NCI-H1048 (cell line): ENCODE data around the gene ZNF839.
"Not testable (repeated sequence)": the region's sequence is repeated elsewhere in the genome, so short reads cannot be mapped to it uniquely, and the experiment has no call there.

Experiments
- DNase-seq: peaks from one replicate; lab custom pipeline; 2025; lab: John Stamatoyannopoulos, UW

Gene ZNF839

DNA sequence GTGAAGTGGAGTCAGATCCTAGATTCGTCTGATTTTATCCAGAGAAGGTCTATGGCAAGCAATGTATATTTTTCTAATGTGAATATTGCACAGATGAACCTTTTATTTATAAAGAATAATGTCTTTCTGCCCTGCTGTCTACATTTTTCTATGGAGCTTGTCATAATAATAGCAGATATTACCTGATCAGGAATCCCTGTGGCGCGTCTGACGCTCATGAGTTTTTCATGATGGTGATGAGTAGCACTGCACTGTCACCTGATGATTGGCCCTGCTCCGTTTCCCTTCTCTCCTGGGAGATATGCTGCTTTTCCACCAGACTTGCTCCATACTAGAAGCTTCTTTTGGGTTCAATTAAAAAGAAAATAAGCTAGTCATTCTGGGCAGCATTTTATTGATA, 22.7 kb downstream of the ZNF839 start:
- no peak for DNase-seq

DNA sequence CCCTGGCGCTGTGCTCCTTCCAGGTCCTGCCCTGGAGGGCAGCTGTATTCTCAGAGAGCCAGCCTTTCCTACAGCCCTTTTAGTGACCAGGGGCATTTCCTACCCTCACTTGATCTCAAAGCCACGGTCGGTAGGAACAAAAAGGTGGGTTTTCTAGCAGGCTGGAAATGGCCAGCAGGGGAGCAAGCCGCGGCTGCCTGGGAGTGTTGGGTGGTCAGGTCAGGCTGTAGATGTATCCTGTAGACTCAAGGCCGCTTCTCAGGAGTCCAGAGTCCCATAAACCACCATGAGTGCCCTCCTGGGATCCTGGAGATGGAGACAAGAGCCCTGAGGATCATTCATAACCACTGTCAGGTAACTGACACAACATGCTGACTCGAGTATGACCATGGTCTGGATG, 24.5 kb downstream of the ZNF839 start:
- DNase-seq: no peak

DNA sequence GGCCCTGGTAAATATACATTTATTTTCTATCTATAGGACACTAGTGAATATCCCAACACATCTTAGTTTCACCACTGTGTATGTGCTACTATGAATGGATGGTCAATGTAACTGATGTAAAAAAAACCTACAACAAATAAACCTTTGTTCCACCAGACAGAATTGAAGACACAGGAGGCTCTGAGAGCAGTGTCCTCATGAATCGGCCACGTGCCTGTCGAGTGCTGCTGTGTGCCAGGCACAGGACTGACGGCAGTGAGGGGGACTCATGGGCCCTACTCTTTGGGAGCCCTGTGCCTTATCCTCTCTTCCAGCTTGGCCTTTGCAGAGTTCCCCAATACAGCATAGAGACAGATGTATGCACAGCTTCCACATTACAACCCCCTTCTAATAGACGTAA, 24.9 kb downstream of the ZNF839 start:
- DNase-seq: no peak

DNA sequence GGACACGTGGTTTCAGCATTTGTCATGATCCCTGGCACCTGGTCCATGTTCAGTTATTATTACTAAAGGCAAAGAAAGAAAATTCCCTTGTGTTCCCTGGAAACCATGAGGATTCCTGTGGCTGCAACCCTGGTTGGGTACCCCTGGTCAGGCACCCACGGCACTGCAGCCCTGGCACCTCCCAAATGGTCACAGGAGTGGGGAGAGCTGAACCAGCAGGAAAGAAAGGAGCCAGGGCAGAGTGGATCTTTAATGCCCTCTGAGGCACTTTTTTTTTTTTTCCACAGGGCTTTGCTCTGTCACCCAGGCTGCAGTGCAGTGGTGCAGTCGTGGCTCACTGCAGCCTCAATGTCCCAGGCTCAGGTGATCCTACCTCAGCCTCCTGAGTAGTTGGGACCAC, 25.7 kb downstream of the ZNF839 start:
- no peak for DNase-seq

DNA sequence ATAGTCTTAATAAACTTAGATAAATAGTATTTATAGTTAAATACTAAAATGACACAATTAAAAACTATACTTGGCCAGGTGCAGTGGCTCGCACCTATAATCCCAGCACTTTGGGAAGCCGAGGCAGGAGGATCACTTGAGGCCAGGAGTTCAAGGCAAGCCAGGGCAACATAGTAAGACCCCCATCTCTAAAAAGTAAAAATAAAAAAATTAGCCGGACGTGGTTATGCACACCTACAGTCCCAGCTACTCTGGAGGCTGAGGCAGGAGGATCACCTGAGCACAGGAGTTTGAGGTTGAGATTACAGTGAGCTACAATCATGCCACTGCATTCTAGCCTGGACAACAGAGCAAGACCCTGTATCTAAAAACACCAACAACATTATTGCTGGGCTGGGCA, 27.1 kb downstream of the ZNF839 start:
- no peak for DNase-seq

DNA sequence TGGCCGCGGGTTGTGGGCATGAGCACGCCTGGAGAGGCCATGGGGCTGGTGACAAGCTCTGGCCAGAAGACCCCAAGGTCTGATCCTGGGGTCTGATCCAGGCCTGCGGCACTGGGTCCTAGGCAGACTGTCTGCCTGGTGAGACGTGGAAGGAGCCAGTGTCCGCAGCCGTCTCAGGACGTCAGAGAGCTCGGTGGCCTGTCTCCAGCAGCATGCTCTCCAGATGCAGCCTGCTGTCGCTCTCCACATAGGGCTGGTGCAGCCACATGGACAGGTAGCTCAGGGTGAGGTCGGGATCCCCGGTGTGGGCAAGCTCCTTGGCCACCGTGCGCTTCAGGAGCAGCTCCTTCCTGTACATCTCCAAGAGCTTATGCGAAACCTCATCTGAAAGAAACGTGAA, 28.8 kb downstream of the ZNF839 start:
- DNase-seq: no peak

DNA sequence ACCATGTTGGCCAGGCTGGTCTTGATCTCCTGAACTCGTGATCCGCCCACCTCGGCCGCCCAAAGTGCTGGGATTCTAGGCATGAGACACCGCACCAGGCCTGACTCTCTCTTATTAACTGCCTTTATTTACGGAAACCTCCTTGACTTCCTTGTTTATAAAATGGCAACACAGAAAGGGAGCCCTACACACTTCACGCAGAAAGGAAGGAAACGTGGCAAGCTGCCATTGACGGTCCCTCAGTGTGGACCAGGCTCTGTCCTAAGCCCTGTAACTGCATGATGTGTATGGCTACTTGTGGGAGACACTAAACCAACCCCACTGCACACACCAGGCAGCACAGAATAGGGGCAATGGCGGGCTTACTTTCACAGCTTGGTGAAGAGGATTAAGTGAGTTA, 31.5 kb downstream of the ZNF839 start:
- DNase-seq: no peak

DNA sequence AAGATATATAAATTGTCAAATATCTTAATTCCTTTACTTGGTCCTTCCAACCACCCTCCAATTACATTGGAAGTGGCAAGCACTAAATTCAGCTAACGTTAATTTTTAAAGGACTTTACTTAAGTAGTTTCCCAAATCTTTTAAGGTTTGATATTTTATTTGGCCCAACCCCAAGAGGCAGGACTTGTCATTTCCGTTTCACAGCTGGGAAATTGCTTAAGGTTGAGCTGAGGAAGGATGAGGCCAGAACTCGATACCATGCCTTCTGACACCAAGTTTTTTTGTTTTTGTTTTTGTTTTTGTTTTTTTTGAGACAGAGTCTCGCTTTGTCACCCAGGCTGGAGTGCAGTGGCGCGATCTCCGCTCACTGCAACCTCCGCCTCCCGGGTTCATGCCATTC, 32.0 kb downstream of the ZNF839 start:
- not testable (repeated sequence) for DNase-seq

DNA sequence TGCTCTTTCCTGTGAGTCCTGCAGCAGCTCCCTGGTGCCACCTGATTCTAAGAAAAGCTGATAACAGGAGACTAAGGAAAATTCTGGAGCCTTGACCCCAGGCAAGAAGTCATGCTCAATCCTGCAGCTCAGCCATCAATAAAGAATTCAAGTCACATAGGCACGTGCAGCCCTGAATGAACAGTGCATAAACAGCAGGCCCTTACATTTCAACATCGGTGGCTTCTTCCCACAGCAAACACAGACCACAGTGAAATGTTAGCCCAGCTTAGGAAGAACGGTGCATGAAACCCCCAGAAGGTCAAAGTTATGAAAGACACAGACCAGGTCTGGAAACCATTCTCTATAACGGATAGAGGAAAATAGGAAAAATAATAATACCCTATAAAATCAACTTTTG, 32.7 kb downstream of the ZNF839 start:
- no peak for DNase-seq

DNA sequence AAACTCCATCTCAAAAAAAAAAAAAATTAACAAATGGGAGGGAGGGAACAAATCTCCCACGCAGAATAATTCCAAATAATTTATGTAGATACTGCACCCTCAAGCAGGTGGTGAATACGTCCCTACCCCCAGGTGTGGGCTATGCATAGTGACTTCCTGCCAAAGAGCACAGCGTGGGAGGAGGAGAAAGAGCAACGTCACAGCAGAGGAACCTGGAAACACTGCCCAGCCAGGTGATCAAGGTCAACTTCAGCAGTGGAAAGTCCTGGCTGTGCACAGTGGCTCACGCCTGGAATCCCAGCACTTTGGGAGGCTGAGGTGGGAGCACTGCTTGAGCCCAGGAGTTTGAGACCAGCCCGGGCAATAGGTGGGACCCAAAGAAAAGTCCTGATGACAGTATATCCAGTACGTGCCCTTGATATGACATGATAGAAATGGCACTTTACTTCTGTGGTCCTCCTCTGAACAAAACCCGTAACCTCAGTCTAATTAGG, 33.6 kb downstream of the ZNF839 start:
- DNase-seq: no peak

DNA sequence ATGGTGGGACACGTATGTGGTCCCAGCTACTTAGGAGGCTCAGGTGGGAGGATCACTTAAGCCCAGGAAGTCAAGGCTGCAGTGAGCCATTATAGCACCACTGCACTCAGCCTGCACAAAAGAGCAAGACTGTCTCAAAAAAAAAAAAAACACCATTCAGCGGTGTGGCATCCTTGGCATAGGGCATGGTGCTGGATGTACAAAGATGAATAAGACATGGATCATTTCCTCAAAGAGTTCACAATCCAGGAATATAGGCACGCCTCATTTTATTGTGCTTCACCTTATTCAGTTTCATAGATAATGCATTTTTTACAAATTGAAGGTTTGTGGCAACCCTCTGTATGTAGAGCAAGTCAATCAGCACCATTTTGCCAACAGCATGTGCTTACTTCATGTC, 36.7 kb downstream of the ZNF839 start:
- DNase-seq: no peak

DNA sequence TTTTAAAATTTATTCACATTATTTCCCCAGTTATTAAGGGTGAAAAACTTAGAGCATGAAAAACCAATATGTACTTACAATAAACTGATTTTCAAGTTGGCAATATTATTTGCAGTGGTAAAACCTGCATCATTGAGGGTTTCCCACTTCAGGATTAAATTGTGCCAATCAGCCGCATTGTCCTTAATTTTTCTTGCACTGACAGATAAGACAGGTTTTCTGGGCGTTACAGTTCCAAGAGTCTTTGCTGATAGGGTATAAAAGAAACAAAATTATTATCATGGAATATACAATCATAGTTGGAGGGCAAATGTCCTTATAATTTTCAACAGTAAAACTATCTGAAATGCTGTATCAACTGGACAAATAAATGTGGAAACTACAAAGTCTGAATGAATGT, 39.8 kb downstream of the ZNF839 start:
- no peak for DNase-seq

DNA sequence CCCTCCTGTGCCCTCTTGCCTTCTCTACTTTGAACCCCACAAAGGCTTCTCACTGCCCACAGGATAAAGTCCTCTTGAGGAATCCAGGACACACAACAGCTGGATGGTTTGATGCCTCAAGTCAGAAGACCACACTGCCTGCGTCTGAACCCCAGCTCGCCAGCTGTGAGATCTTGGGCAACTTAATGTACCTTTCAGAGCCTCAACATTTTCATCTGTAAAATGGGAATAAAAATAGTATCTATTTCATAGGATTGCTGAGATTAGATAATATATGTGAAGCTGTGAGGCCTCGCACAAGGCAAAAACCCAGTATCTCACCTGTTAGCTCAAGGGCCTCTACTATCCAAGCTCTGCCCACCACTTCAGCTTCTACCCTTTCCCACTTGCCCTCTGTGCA, 40.8 kb downstream of the ZNF839 start:
- DNase-seq: no peak

DNA sequence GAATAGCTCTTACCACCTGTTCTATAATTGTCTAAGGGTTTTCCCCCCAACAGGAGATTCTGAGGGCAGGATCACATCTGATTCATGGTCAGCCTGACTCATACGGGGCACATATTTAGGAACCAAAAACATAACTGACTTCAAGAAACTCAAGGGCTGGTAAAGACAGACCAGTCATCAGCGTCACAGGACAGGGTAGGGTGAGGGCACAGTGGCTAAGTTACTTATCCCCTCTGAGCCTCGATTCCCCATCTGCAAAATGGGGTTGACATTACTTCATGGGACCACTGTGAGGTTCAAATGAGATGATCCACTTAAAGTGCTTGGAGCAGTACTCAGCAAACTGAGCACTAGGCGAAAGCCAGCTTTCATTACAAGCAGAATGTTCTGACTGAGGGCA, 42.5 kb downstream of the ZNF839 start:
- no peak for DNase-seq

DNA sequence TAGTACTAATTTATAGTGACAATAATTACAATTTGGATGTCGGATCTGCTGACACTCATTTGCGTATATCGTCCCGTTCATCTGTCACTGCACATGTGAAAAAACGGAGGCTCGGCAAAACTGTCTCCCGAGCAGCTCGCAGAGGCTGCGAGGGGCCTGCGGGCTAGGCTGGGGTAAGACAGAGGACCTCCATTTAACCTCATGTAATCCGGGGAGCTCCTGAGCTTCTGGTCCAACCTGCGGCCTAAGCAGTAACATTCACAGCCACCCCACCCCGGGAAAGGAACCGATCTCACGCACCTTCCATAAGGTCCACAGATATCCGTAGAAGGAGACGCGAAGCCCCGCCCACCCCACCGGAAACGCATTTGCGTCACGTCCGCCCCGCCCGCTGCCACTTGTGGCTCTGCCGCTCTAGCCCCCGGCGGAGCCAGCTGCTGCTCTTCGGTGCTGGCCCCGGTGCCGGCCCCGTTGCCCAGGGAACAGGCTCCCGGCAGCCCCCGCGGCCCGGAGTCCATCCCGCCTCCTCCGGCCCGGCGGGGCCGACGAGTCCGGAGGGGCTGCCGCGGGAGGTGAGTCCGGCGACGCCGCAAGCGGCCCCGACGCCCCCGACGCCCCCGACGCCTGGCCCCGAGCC, 43.1 kb downstream of the ZNF839 start, which contains the start of the genes CINP and TECPR2:
TSS of gene CINP (minus strand) at position 346 of the 637 bp plus-strand sequence. CDS start at position 307, 39 bp downstream.
TSS of gene TECPR2 (plus strand) at position 397 of the 637 bp plus-strand sequence. CDS start 13,781 bp downstream, outside the sequence.
- DNase-seq: peak; percentile 89

DNA sequence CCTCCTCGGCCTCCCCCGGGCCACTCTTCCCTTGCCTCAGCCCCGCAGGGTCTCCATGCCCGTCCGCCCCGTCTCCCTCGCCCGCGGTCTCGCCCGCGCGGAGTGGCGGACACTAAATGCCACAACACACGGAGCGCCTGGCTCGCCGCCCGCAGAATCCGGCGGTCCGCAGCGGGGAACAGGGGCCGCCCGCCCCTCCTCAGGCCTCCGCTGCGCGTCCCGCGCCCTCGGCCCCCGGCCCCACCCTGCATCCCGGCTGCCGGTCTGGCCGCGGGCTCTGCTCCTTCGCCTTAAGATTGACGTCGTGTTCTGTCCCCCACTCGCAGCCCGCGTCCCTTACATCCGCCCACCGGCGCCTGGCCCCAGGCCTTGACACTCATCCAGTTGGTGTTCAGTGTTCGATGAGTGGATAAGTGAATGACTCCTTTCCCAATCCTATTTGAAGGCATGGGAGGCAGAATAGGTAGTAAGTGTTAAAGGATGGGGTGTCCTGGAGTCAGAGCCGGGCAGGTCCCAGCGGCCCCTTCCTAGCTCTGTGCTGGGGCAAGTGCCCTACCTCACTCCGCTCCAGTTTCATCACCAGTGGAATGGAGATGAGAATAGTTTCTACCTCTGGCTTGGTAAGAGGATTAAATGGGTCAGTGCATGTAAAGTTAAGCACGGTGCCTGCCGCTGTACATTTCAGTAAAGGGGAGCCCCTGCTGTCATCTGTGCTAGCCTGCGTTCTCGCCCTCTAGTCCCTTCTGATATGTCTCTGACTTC, 43.8 kb downstream of the ZNF839 start:
- no peak for DNase-seq

DNA sequence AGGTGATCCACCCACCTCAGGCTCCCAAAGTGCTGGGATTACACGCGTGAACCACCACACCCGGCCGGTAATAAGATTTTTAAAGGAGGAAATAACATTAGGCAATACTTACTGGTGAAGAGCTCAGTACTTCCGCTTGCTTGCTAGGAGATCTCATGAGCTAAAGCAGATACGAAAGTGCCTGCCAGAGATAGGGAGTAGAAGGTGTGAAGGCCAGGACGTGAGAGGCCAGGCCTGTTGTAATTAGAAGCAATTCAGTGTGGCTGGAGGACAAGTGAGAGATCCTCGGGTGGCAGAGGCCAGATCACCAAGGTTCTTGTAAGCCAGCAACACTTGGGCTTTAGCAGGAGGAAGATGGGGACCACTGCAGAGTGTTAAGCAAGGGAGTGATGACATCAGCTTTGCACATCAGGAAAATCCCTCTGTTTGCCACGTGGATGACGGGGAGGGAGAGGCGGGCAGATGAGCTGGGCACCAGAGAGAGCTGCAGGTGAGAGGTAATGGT, 50.8 kb downstream of the ZNF839 start:
- no peak for DNase-seq

DNA sequence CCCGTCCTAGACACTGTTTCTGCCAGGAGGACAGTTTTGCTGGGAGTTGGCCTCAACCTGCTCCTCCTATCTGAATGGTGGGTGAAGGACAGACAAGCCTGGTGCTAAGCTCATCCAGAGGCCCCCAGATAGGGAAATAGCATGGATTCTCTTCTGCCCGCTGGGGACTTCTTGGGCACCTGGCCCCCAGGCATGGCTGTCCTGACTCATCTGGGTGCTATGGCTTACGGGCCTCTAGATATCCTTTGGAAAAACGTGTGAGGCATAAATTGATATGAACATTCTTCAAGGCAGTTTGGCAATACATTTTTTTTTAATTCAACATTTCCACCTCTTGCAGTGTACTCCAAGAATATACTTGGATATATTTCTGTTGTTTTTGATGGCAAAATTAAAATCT, 51.8 kb downstream of the ZNF839 start:
- no peak for DNase-seq

DNA sequence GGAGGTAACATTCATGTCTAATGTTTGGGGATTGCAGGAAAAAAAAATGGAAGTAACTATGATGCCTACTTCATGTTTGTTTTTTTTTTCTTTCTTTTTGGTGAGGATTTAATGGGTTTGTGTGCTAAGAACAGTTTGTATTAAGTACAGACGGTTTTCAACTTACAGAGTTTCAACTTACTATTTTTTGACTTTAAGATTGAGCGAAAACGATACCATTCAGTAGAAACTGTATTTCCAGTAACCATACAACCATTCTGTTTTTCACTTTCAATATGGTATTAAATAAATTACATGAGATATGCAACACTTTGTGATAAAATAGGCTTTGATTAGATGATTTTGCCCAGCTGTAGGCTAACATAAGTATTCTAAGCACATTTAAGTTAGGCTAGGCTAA, 53.6 kb downstream of the ZNF839 start:
- DNase-seq: no peak

DNA sequence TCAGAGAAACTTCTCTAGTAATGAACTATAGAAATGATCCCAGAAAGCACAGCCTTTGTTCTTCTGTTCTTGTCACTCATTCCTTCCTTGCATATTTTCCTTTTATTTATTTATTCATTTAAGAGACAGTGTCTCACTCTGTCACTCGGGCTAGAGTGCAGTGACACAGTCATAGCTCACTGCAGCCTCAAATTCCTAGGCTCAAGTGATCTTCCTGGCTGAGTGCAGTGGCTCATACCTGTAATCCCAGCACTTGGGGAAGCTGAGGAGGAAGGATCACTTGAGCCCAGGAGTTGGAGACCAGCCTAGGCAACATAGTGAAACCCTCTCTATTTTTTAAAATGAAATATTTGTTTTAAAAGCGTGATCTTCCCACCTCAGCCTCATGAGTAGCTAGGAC, 54.7 kb downstream of the ZNF839 start:
- no peak for DNase-seq

DNA sequence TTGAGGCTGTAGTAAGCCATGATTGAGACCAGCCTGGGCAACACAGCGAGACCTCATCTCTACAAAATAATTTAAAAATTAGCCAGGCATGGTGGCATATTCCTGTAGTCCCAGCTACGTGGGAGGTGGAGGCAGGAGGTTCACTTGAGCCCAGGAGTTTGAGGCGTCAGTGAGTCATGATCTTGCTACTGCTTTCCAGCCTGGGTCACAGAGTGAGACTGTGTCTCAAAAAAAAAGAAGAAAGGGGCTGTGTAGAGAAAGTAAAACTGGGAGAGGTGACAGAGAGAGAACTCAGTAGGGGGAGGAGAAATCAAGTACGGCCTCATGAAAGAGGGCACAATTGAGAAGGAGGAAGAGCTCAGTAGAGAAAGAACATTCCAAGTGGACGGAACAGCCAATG, 55.6 kb downstream of the ZNF839 start:
- no peak for DNase-seq

DNA sequence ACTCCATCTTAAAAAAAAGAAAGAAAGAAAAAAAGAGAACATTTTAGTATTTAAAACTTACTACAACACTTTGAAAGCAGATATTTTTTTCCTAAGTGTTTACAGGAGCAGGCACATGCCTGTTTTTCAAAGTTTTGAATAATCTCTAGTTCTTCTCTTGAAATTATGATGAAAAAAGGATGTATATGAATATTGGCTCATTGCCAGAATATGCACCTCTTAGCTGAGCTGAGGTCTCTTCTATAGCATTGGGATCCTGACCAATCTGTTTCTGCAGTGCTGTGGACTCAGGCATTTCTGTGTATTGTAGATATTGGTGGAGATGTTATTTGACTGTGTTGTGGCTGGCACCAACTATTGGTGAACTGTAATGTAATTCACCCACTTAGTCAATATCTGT, 58.1 kb downstream of the ZNF839 start:
- no peak for DNase-seq

DNA sequence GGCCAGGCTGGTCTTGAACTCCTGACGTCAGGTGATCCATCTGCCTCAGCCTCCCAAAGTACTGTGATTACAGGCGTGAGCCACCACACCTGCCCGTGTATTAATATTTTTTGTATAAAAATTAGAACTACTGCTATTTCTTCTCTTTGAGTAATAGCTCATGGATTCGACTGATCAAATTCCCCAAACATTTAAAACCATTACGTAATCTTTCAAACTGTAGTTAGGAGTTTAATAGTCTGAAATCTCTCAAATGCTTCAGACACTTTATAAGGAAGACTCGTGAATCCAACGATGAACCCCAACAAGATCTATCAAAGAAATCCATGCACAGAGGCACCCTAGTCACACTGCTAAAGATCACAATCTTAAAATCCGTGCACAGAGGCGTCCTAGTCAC, 59.3 kb downstream of the ZNF839 start:
- no peak for DNase-seq
